ENCODE data around the gene ACKR1. TPM values are rescaled to one million over a fixed set of nuclear protein-coding genes. Genes with fewer than 3 reads are reported as not detected.

Gene ACKR1
- total and polyA plus RNA-seq, 2 donors (not counting 1 experiment from before 2014, with no cell fraction given): not detected

DNA sequence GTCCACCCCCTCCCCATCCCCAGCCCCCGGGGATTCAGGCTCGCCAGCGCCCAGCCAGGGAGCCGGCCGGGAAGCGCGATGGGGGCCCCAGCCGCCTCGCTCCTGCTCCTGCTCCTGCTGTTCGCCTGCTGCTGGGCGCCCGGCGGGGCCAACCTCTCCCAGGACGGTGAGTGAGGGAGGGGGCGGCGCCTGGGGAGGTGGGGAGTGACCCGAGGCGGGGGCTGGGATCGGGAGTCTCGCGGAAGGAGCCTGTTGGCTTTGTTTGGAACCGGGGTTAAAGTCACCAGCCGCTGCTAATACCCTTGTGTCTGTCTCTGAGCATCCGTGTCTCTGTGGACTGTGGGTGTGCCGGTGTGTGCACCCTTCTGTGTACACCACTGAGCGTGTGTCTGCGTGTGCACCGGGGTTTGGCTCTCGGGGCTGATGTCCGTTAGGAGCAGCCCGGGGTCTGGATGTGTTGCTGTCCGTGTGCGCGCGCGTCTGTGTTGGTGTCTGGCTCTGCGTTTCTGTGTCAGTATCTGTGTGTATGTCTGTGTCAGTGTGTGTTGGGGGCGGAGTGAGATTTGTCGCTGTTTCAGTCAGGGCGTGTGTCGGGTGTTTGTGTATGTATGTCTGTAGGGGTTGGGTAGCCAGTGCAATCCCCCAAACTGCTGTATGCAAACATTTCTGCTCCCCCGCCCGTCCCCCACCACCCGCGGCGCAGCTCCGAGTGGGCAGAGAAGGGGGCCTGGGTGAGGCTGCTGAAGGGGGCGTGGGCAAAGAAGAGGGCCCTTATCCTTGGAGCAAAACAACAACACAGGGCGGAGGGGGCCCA lies 32.8 kb upstream of the ACKR1 start:
- Histone ChIP-seq H3K27ac (ENCODE audit: insufficient read depth, low read length) (no peak overlapping the region), H4K20me1 (ENCODE audit: control insufficient read depth, extremely low read depth, insufficient read depth, low read length) (no peaks in the 10 kb centered on the region), H3K27me3 (ENCODE audit: control insufficient read depth, insufficient read depth, low read length) (peaks cover 12% of the 10 kb centered on the region), H3K36me3 (ENCODE audit: control insufficient read depth, insufficient read depth, low read length) (no peaks in the 10 kb centered on the region), H3K9ac (ENCODE audit: insufficient read depth, low read length) (no peak overlapping the region), H3K4me3 (replicated peaks in 1 of 4; ENCODE audit: control extremely low read depth in 1 of 4, insufficient read depth in 1 of 4, low read depth in 3 of 4, low read length in 4 of 4) (no peak overlapping the region), H3K4me2 (ENCODE audit: extremely low read depth, insufficient read depth, low read length) (no peak overlapping the region), H3K79me2 (ENCODE audit: control insufficient read depth, insufficient read depth, low read length) (no peaks in the 10 kb centered on the region), H3K4me1 (ENCODE audit: control insufficient read depth, extremely low read depth, insufficient read depth, low read length) (no peaks in the 10 kb centered on the region), H3K9me3 (ENCODE audit: control insufficient read depth, insufficient read depth, low read depth, low read length) (no peaks in the 10 kb centered on the region), H2AFZ (ENCODE audit: low read length) (no peak overlapping the region)
- no peak for DNase-seq (ENCODE audit: low read depth in 2 of 2)
- peak; percentile 76 for TF ChIP-seq EZH2 (IDR thresholded peaks at IDR 0.05; ENCODE audit: low read length, missing control alignments)
- TF ChIP-seq, protein P1, sequence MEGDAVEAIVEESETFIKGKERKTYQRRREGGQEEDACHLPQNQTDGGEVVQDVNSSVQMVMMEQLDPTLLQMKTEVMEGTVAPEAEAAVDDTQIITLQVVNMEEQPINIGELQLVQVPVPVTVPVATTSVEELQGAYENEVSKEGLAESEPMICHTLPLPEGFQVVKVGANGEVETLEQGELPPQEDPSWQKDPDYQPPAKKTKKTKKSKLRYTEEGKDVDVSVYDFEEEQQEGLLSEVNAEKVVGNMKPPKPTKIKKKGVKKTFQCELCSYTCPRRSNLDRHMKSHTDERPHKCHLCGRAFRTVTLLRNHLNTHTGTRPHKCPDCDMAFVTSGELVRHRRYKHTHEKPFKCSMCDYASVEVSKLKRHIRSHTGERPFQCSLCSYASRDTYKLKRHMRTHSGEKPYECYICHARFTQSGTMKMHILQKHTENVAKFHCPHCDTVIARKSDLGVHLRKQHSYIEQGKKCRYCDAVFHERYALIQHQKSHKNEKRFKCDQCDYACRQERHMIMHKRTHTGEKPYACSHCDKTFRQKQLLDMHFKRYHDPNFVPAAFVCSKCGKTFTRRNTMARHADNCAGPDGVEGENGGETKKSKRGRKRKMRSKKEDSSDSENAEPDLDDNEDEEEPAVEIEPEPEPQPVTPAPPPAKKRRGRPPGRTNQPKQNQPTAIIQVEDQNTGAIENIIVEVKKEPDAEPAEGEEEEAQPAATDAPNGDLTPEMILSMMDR (conservative IDR thresholded peaks at IDR 0.05 in 1 of 2, IDR thresholded peaks at IDR 0.05 in 1 of 2; ENCODE audit: low read depth in 1 of 2, low read length in 2 of 2): no peak

DNA sequence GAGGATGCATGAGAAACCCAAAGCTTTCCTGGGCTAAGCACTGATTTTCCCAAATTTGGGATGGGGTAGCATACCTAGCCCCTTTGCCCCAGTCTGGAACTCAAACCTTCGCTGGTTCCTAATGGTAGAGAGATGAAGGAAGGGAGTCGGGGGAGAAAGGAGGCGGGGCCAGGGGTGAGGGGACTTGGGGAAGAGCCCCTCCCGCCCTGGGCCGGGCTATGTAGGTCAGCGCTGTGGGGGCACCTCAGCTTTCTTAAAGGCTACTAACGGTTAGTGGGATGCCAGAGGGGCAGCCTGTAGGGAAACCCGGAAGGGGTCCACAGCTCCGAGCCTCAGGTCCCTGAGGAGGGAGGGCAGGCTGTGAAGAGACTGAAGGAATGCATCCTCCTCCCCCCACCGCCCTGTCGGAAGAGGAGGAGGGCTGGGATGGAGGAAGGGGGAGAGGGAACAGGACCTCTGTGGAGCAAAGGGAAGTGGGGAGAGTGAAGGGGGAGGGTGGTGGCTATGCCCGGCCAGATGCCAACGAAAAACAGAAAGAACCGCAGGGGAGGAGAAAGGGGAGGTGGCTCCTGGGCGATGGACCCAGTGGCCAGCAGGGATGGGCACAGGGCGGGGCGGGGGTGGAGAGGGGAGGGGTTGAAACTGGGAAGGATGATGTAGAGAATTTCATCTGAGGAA lies 31.9 kb upstream of the ACKR1 start:
- no peaks in the 10 kb centered on the region for H3K79me2 ChIP-seq (ENCODE audit: control insufficient read depth, insufficient read depth, low read length)
- H3K27ac ChIP-seq (ENCODE audit: insufficient read depth, low read length): no peak overlapping the region
- H3K36me3 ChIP-seq (ENCODE audit: control insufficient read depth, insufficient read depth, low read length): no peaks in the 10 kb centered on the region
- DNase-seq (ENCODE audit: low read depth in 2 of 2): no peak
- no peaks in the 10 kb centered on the region for H3K9me3 ChIP-seq (ENCODE audit: control insufficient read depth, insufficient read depth, low read depth, low read length)
- no peak overlapping the region for H3K4me2 ChIP-seq (ENCODE audit: extremely low read depth, insufficient read depth, low read length)
- no peaks in the 10 kb centered on the region for H3K4me1 ChIP-seq (ENCODE audit: control insufficient read depth, extremely low read depth, insufficient read depth, low read length)
- no peak overlapping the region for H3K4me3 ChIP-seq (replicated peaks in 1 of 4; ENCODE audit: control extremely low read depth in 1 of 4, insufficient read depth in 1 of 4, low read depth in 3 of 4, low read length in 4 of 4)
- TF ChIP-seq, protein P1 (conservative IDR thresholded peaks at IDR 0.05 in 1 of 2, IDR thresholded peaks at IDR 0.05 in 1 of 2; ENCODE audit: low read depth in 1 of 2, low read length in 2 of 2): no peak
- TF ChIP-seq EZH2 (IDR thresholded peaks at IDR 0.05; ENCODE audit: low read length, missing control alignments): no peak
- H3K27me3 ChIP-seq (ENCODE audit: control insufficient read depth, insufficient read depth, low read length): peaks cover 12% of the 10 kb centered on the region
- no peak overlapping the region for H2AFZ ChIP-seq (ENCODE audit: low read length)
- H3K9ac ChIP-seq (ENCODE audit: insufficient read depth, low read length): no peak overlapping the region
- H4K20me1 ChIP-seq (ENCODE audit: control insufficient read depth, extremely low read depth, insufficient read depth, low read length): no peaks in the 10 kb centered on the region

GRCh38 chr1:159173320-159173719 lies 31.4 kb upstream of the ACKR1 start:
- Histone ChIP-seq H3K4me3 (replicated peaks in 1 of 4; ENCODE audit: control extremely low read depth in 1 of 4, insufficient read depth in 1 of 4, low read depth in 3 of 4, low read length in 4 of 4) (no peak overlapping the region), H3K9ac (ENCODE audit: insufficient read depth, low read length) (no peak overlapping the region), H3K27me3 (ENCODE audit: control insufficient read depth, insufficient read depth, low read length) (peaks cover 12% of the 10 kb centered on the region), H3K27ac (ENCODE audit: insufficient read depth, low read length) (no peak overlapping the region), H3K4me1 (ENCODE audit: control insufficient read depth, extremely low read depth, insufficient read depth, low read length) (no peaks in the 10 kb centered on the region), H3K36me3 (ENCODE audit: control insufficient read depth, insufficient read depth, low read length) (no peaks in the 10 kb centered on the region), H2AFZ (ENCODE audit: low read length) (no peak overlapping the region), H4K20me1 (ENCODE audit: control insufficient read depth, extremely low read depth, insufficient read depth, low read length) (no peaks in the 10 kb centered on the region), H3K9me3 (ENCODE audit: control insufficient read depth, insufficient read depth, low read depth, low read length) (no peaks in the 10 kb centered on the region), H3K79me2 (ENCODE audit: control insufficient read depth, insufficient read depth, low read length) (no peaks in the 10 kb centered on the region), H3K4me2 (ENCODE audit: extremely low read depth, insufficient read depth, low read length) (no peak overlapping the region)
- no peak for DNase-seq (ENCODE audit: low read depth in 2 of 2)
- TF ChIP-seq EZH2 (IDR thresholded peaks at IDR 0.05; ENCODE audit: low read length, missing control alignments): no peak
- TF ChIP-seq, protein P1 (conservative IDR thresholded peaks at IDR 0.05 in 1 of 2, IDR thresholded peaks at IDR 0.05 in 1 of 2; ENCODE audit: low read depth in 1 of 2, low read length in 2 of 2): no peak

Data from fibroblast of lung (primary cell).